Measurements from ENCODE around the gene LUZP1. TPM values are rescaled to one million over a fixed set of nuclear protein-coding genes. Genes with fewer than 3 reads are reported as not detected.

The LUZP1 gene
- total RNA-seq, 1 donor from 2014 or later, result 10.8 TPM

DNA sequence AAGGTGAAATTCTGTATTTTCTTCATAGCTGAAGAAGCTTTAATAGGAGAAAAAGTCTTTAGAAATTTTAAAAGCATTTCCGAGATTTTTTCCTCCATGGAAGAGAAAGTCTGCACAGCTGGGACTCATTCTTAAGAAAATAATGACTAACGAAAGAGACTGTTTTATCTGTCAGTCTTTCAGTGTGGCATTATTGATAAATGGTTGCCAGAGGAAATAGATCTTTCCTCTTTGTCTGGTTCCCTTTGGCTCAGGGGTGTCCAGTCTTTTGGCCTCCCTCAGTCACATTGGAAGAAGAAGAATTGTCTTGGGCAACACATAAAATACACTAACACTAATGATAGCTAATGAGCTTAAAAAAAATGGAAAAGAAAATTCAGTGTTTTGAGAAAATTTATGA, 99.5 kb downstream of the LUZP1 start:
- H3K27ac Mint-ChIP-seq, result no peak overlapping the region
- CTCF ChIA-PET, result no interaction called here
- ATAC-seq (ENCODE audit: low read depth) (no peak), DNase-seq (no peak)
- H3K36me3 Mint-ChIP-seq (ENCODE audit: low read depth), result peaks cover 96% of the 10 kb centered on the region
- TF ChIP-seq, protein P1, sequence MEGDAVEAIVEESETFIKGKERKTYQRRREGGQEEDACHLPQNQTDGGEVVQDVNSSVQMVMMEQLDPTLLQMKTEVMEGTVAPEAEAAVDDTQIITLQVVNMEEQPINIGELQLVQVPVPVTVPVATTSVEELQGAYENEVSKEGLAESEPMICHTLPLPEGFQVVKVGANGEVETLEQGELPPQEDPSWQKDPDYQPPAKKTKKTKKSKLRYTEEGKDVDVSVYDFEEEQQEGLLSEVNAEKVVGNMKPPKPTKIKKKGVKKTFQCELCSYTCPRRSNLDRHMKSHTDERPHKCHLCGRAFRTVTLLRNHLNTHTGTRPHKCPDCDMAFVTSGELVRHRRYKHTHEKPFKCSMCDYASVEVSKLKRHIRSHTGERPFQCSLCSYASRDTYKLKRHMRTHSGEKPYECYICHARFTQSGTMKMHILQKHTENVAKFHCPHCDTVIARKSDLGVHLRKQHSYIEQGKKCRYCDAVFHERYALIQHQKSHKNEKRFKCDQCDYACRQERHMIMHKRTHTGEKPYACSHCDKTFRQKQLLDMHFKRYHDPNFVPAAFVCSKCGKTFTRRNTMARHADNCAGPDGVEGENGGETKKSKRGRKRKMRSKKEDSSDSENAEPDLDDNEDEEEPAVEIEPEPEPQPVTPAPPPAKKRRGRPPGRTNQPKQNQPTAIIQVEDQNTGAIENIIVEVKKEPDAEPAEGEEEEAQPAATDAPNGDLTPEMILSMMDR (IDR thresholded peaks at IDR 0.05), result no peak
- no peaks in the 10 kb centered on the region for H3K4me1 Mint-ChIP-seq
- H3K27me3 Mint-ChIP-seq, result no peaks in the 10 kb centered on the region
- no peaks in the 10 kb centered on the region for H3K9me3 Mint-ChIP-seq
- POLR2A ChIA-PET, result interaction anchor here (0.6 kb wide), 1 partner anchor 267 kb away, joined by 3 read pairs; no protein-coding TSS in a partner anchor
- H3K4me3 Mint-ChIP-seq, result no peak overlapping the region
- intact Hi-C loops (cut with micrococcal nuclease), result no loop called here

DNA sequence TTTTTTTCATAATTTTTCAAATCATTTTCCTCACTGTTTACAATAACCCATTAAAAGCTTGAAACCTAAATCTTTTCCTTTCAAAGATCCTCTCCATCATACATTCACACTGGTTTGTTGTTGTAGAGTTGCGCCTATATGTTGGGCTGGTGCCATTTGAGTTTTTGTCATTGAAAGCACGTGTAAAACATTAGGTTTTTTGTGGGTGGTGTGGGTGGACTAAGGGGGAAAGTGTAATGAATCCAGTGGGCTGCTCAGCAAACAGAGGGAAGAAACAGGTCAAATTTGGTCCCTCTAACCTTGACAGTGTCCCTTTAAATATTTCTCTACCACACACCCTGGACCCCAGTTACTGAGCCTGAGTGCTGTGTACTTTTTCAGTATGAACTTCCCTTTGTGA, 102.6 kb downstream of the LUZP1 start:
- ATAC-seq (ENCODE audit: low read depth), result no peak
- CTCF ChIA-PET, result no interaction called here
- Mint-ChIP-seq H3K9me3 (no peaks in the 10 kb centered on the region), H3K4me3 (no peak overlapping the region), H3K36me3 (ENCODE audit: low read depth) (peaks cover 90% of the 10 kb centered on the region), H3K27me3 (no peaks in the 10 kb centered on the region), H3K4me1 (no peaks in the 10 kb centered on the region), H3K27ac (no peak overlapping the region)
- POLR2A ChIA-PET, result no interaction called here
- intact Hi-C loops (cut with micrococcal nuclease), result no loop called here
- TF ChIP-seq, protein P1 (IDR thresholded peaks at IDR 0.05), result no peak
- DNase-seq, result no peak

DNA sequence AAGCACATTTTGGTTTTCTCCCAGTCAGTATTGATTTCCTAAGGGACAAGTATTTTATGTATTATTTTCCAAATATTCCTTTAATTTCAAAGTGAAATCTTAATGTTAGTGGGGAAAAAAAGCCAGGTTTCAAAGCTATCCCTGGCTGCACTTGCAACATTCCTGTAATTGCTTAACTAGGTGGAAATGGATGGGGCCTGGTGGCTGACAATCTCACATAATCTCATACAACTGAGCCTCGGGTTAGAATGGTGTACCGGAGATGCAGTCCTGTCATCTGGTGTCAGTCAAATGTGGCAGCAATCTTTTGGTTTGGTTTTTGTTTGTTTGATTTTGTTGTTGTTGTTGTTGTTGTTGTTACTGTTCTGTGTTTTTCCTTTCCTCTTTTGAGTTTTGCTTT, 103.3 kb downstream of the LUZP1 start:
- intact Hi-C loops (cut with micrococcal nuclease), result no loop called here
- DNase-seq (no peak), ATAC-seq (ENCODE audit: low read depth) (no peak)
- CTCF ChIA-PET, result no interaction called here
- POLR2A ChIA-PET, result no interaction called here
- H3K9me3 Mint-ChIP-seq, result no peaks in the 10 kb centered on the region
- TF ChIP-seq, protein P1 (IDR thresholded peaks at IDR 0.05), result no peak
- H3K4me1 Mint-ChIP-seq, result no peaks in the 10 kb centered on the region
- no peaks in the 10 kb centered on the region for H3K27me3 Mint-ChIP-seq
- H3K36me3 Mint-ChIP-seq (ENCODE audit: low read depth), result peaks cover 90% of the 10 kb centered on the region
- H3K4me3 Mint-ChIP-seq, result no peak overlapping the region
- no peak overlapping the region for H3K27ac Mint-ChIP-seq

DNA sequence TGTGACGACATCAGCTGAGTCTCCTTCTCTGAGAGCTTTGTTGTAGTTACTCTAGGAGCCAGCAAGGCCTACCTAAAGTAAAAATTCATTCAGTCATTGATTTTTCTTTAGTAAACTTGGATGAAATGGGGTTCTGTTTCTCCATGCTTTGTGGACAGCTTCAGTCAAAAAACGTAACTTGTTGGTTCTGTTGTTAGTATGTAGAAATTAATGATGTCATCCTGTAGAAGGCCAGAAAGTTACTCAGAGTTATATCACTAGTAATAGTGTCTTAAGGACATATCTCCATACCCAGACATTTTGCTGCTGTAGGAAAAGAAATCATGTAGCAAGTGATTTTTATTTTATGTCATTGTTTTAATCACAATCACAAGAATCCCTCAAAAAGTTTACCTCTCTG, 106.4 kb downstream of the LUZP1 start:
- POLR2A ChIA-PET, result interaction anchor here (0.6 kb wide), 1 partner anchor 1271 kb away, joined by 3 read pairs; no protein-coding TSS in a partner anchor

DNA sequence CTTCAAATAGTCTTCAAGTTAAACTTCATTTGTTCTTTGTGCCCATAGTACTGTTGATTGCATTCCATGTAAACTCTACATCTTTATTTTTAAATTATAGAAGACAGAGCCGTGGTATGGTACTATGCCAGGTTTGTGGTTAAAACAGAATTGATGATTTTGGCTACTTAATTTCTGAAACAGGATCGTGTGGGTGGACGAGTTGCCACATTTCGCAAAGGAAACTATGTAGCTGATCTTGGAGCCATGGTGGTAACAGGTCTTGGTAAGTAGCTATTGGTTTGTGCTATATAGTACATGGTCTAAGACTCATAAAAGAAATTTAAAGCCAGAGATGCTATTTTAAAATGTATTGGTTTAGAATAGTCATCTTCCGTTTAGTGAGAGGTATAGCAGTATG, 111.4 kb downstream of the LUZP1 start:
- TF ChIP-seq, protein P1 (IDR thresholded peaks at IDR 0.05), result no peak
- Mint-ChIP-seq H3K27ac (no peak overlapping the region), H3K4me3 (no peak overlapping the region), H3K27me3 (no peaks in the 10 kb centered on the region), H3K4me1 (no peaks in the 10 kb centered on the region), H3K36me3 (ENCODE audit: low read depth) (peaks cover 78% of the 10 kb centered on the region), H3K9me3 (no peaks in the 10 kb centered on the region)
- CTCF ChIA-PET, result no interaction called here
- no peak for ATAC-seq (ENCODE audit: low read depth)
- POLR2A ChIA-PET, result no interaction called here
- no peak for DNase-seq
- intact Hi-C loops (cut with micrococcal nuclease), result no loop called here

More for the DNA sequence above, 106.4 kb downstream of the LUZP1 start:
- CTCF ChIA-PET, result interaction anchor here (0.6 kb wide), 1 partner anchor 165 kb away, joined by 3 read pairs; no protein-coding TSS in a partner anchor
- Mint-ChIP-seq H3K27ac (no peak overlapping the region), H3K36me3 (ENCODE audit: low read depth) (peaks cover 90% of the 10 kb centered on the region), H3K4me1 (no peaks in the 10 kb centered on the region), H3K9me3 (no peaks in the 10 kb centered on the region), H3K27me3 (no peaks in the 10 kb centered on the region), H3K4me3 (no peak overlapping the region)
- ATAC-seq (ENCODE audit: low read depth) (no peak), DNase-seq (no peak)
- TF ChIP-seq, protein P1 (IDR thresholded peaks at IDR 0.05), result no peak
- intact Hi-C loops (cut with micrococcal nuclease), result no loop called here
